RWPE2 (cell line): Measurements from ENCODE around the gene FRMPD2.

Experiments used
- ATAC-seq: fragments of 200-7000 bp; cut with Tn5 transposase; 3 replicates; pipeline ENCODE4 v1.9.1; 2021; ENCODE audit warnings: low read depth
- DNase-seq: peaks from one replicate; pipeline ENCODE4 v3.0.0-alpha.2; 2020; ENCODE audit warnings: low spot score
- H3K27ac ChIP-seq: fragments of 450-650 bp; 2 replicates; pipeline ENCODE4 v1.5.1; 2017; ENCODE audit warnings: mild to moderate bottlenecking; ENCODE audit not compliant: poor library complexity, severe bottlenecking
- H3K27me3 ChIP-seq: fragments of 250-450 bp; sonication (Bioruptor Pico); 2 replicates; pipeline ENCODE4 v1.5.1; 2021; ENCODE audit warnings: mild to moderate bottlenecking, moderate library complexity; ENCODE audit not compliant: insufficient read depth, poor library complexity, severe bottlenecking
- H3K36me3 ChIP-seq: fragments of 250-450 bp; sonication (Bioruptor Pico); 2 replicates; pipeline ENCODE4 v1.5.1; 2020; ENCODE audit warnings: low read depth, mild to moderate bottlenecking, moderate library complexity
- H3K4me1 ChIP-seq: fragments of 250-450 bp; sonication (Bioruptor Pico); 2 replicates; pipeline ENCODE4 v1.5.1; 2021; ENCODE audit warnings: mild to moderate bottlenecking, moderate library complexity; ENCODE audit not compliant: insufficient read depth, poor library complexity, severe bottlenecking
- H3K4me3 ChIP-seq: fragments of 250-450 bp; sonication (Bioruptor Pico); 2 replicates; pipeline ENCODE4 v1.5.1; 2021; ENCODE audit warnings: mild to moderate bottlenecking, moderate library complexity; ENCODE audit not compliant: severe bottlenecking
- H3K9me3 ChIP-seq: fragments of 250-450 bp; sonication (Bioruptor Pico); 2 replicates; pipeline ENCODE4 v1.5.1; 2021; ENCODE audit warnings: mild to moderate bottlenecking, moderate library complexity; ENCODE audit not compliant: severe bottlenecking
- CTCF ChIP-seq: fragments of 450-650 bp; IDR thresholded peaks from one replicate; pipeline ENCODE4 v1.5.1; 2017; ENCODE audit warnings: mild to moderate bottlenecking, moderate library complexity; ENCODE audit not compliant: poor library complexity, severe bottlenecking

The FRMPD2 gene

GRCh38 chr10:48253970-48254657, 20.4 kb downstream of the FRMPD2 start:
- H3K36me3 ChIP-seq: no peaks in the 10 kb centered on the region
- no peak for TF ChIP-seq CTCF
- no peaks in the 10 kb centered on the region for H3K27me3 ChIP-seq
- DNase-seq: no peak
- H3K9me3 ChIP-seq: no peaks in the 10 kb centered on the region
- H3K27ac ChIP-seq: peak overlapping the region; percentile 73
- ATAC-seq: peak; percentile 78
- H3K4me1 ChIP-seq: peaks cover 37% of the 10 kb centered on the region
- H3K4me3 ChIP-seq: no peak overlapping the region

- Histone ChIP-seq H3K4me1 (peaks cover 37% of the 10 kb centered on the region), H3K27me3 (no peaks in the 10 kb centered on the region), H3K27ac (peak overlapping the region; percentile 73), H3K4me3 (no peak overlapping the region), H3K36me3 (no peaks in the 10 kb centered on the region), H3K9me3 (no peaks in the 10 kb centered on the region)
- no peak for ATAC-seq
- no peak for DNase-seq
- TF ChIP-seq CTCF: no peak
Measured at GRCh38 chr10:48252354-48252650, 22.2 kb downstream of the FRMPD2 start.

- no peaks in the 10 kb centered on the region for H3K36me3 ChIP-seq
- H3K4me1 ChIP-seq: peaks cover 37% of the 10 kb centered on the region
- no peaks in the 10 kb centered on the region for H3K9me3 ChIP-seq
- peak overlapping the region; percentile 73 for H3K27ac ChIP-seq
- H3K27me3 ChIP-seq: no peaks in the 10 kb centered on the region
- no peak overlapping the region for H3K4me3 ChIP-seq
- DNase-seq: no peak
- TF ChIP-seq CTCF: no peak
- peak; percentile 69 for ATAC-seq
Measured at GRCh38 chr10:48251525-48252353, 22.8 kb downstream of the FRMPD2 start.

GRCh38 chr10:48251152-48251524, 23.4 kb downstream of the FRMPD2 start:
- Histone ChIP-seq H3K4me3 (no peak overlapping the region), H3K27ac (peak overlapping the region; percentile 73), H3K4me1 (peaks cover 37% of the 10 kb centered on the region), H3K36me3 (no peaks in the 10 kb centered on the region), H3K9me3 (no peaks in the 10 kb centered on the region), H3K27me3 (no peaks in the 10 kb centered on the region)
- TF ChIP-seq CTCF: no peak
- DNase-seq (no peak), ATAC-seq (peak; percentile 15; the same call in 2 of the 3 replicates)
